PC-3 (cell line): ENCODE data around the gene EPHB3. TPM values are rescaled to one million over a fixed set of nuclear protein-coding genes. Genes with fewer than 3 reads are reported as not detected.

Source experiments
- ATAC-seq: fragments of 200-7000 bp; cut with Tn5 transposase; 2 replicates; pipeline ENCODE4 v1.9.1; 2020; ENCODE audit warnings: mild to moderate bottlenecking, moderate library complexity
- BruUV-seq: library from RNA; stranded (reverse); fragments of 400-500 nt; replicated peaks from 2 replicates; lab custom pipeline; 2021; lab: Mats Ljungman, UMichigan
- CTCF ChIA-PET: fragments of 300-600 bp; sonication (Branson Sonifier 250); formaldehyde crosslinking; loops from one replicate; lab custom pipeline; 2022; ENCODE audit warnings: antibody characterized with exemption; lab: Charles Lee
- POLR2A ChIA-PET: fragments of 300-600 bp; sonication (Branson Sonifier 250); formaldehyde crosslinking; loops from one replicate; lab custom pipeline; 2022; ENCODE audit warnings: antibody characterized with exemption; ENCODE audit not compliant: unreplicated experiment; lab: Charles Lee
- DNase-seq: peaks from one replicate; pipeline ENCODE4 v3.0.0-alpha.2; 2015
- H2AFZ ChIP-seq: fragments of 300-600 bp; sonication (generic); 2 replicates; pipeline ENCODE4 v1.6.0; 2016; ENCODE audit warnings: antibody characterized with exemption, low read length
- H3F3A ChIP-seq: fragments of 300-600 bp; sonication (generic); one replicate; pipeline ENCODE4 v1.6.0; 2017; ENCODE audit warnings: antibody characterized with exemption, low read length, control low read depth, mild to moderate bottlenecking; ENCODE audit not compliant: unreplicated experiment
- H3K27ac ChIP-seq: fragments of 300-600 bp; sonication (generic); 2 replicates; pipeline ENCODE4 v1.5.1; 2016; ENCODE audit warnings: mild to moderate bottlenecking, low read length
- H3K27me3 ChIP-seq: fragments of 300-600 bp; sonication (generic); 2 replicates; pipeline ENCODE4 v1.6.1; 2016; ENCODE audit warnings: low read length, mixed read lengths
- H3K36me3 ChIP-seq: fragments of 300-600 bp; sonication (generic); 2 replicates; pipeline ENCODE4 v1.6.1; 2016; ENCODE audit warnings: low read depth, mixed run types, low read length, mixed read lengths
- H3K4me1 ChIP-seq: fragments of 300-600 bp; sonication (generic); 2 replicates; pipeline ENCODE4 v1.5.1; 2016; ENCODE audit warnings: low read length; ENCODE audit not compliant: insufficient read depth
- H3K4me2 ChIP-seq: fragments of 300-600 bp; sonication (generic); 2 replicates; pipeline ENCODE4 v1.6.0; 2016; ENCODE audit warnings: low read length
- H3K4me3 ChIP-seq: fragments of 300-600 bp; sonication (generic); 2 replicates; pipeline ENCODE4 v1.5.1; 2016; ENCODE audit warnings: mild to moderate bottlenecking, low read length, mixed read lengths
- H3K79me2 ChIP-seq: fragments of 300-600 bp; sonication (generic); 2 replicates; pipeline ENCODE4 v1.6.1; 2017; ENCODE audit warnings: low read length, mixed read lengths
- H3K9ac ChIP-seq: fragments of 300-600 bp; sonication (generic); 2 replicates; pipeline ENCODE4 v1.6.0; 2016; ENCODE audit warnings: mild to moderate bottlenecking, low read length
- H3K9me2 ChIP-seq: fragments of 300-600 bp; sonication (generic); replicated peaks from 2 replicates; pipeline ENCODE4 v1.6.1; 2016; ENCODE audit warnings: mixed run types, low read length, mixed read lengths
- H3K9me3 ChIP-seq: fragments of 300-600 bp; sonication (generic); 2 replicates; pipeline ENCODE4 v1.6.1; 2016; ENCODE audit warnings: low read length, mixed read lengths
- H4K20me1 ChIP-seq: fragments of 300-600 bp; sonication (generic); 2 replicates; pipeline ENCODE4 v1.6.1; 2016; ENCODE audit warnings: low read length, mixed read lengths
- EZH2 ChIP-seq: fragments of 300-600 bp; sonication (generic); IDR thresholded peaks from one replicate; pipeline ENCODE4 v1.6.1; 2017; ENCODE audit warnings: antibody characterized with exemption, mild to moderate bottlenecking, low read length; ENCODE audit not compliant: unreplicated experiment
- EZH2phosphoT487 ChIP-seq: fragments of 300-600 bp; sonication (generic); IDR thresholded peaks from 2 replicates; pipeline ENCODE4 v1.6.1; 2018; ENCODE audit warnings: mild to moderate bottlenecking, antibody characterized with exemption, low read length, borderline replicate concordance
- intact Hi-C: fragments of 100-400 bp; cut with micrococcal nuclease; formaldehyde crosslinking; loops from 2 replicates; pipeline ENCODE4 v1.9.0; 2023
- total RNA-seq: library from RNA; depleted of rRNA; stranded (reverse); fragments of >200 nt; gene quantifications from 2 replicates; pipeline ENCODE4 v1.2.3, GENCODE V29; 2014
- TF ChIP-seq, protein P1 (sequence below): fragments of 300-600 bp; sonication (generic); conservative IDR thresholded peaks from 2 replicates; pipeline ENCODE4 v1.5.1; 2017; ENCODE audit warnings: antibody characterized with exemption, low read depth, mild to moderate bottlenecking, low read length

Gene EPHB3
- total RNA-seq, 1 experiment from 2014 or later = 18.2 TPM

GRCh38 chr3:184566441-184567414 lies 5.1 kb downstream of the EPHB3 start:
- no peak for TF ChIP-seq EZH2
- TF ChIP-seq EZH2phosphoT487 = no peak
- TF ChIP-seq, protein P1, sequence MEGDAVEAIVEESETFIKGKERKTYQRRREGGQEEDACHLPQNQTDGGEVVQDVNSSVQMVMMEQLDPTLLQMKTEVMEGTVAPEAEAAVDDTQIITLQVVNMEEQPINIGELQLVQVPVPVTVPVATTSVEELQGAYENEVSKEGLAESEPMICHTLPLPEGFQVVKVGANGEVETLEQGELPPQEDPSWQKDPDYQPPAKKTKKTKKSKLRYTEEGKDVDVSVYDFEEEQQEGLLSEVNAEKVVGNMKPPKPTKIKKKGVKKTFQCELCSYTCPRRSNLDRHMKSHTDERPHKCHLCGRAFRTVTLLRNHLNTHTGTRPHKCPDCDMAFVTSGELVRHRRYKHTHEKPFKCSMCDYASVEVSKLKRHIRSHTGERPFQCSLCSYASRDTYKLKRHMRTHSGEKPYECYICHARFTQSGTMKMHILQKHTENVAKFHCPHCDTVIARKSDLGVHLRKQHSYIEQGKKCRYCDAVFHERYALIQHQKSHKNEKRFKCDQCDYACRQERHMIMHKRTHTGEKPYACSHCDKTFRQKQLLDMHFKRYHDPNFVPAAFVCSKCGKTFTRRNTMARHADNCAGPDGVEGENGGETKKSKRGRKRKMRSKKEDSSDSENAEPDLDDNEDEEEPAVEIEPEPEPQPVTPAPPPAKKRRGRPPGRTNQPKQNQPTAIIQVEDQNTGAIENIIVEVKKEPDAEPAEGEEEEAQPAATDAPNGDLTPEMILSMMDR = no peak
- CTCF ChIA-PET = interaction anchor here (0.5 kb wide), 1 partner anchor 309 kb away, joined by 3 read pairs; no protein-coding TSS in a partner anchor
- H2AFZ ChIP-seq = no peak overlapping the region
- intact Hi-C loops = no loop called here
- peaks cover 76% of the 10 kb centered on the region for H3K79me2 ChIP-seq
- no peaks in the 10 kb centered on the region for H3F3A ChIP-seq
- H3K9ac ChIP-seq = peak overlapping the region; percentile 41
- H3K4me3 ChIP-seq = peak overlapping the region; percentile 22; the same call in 1 of the 2 replicates
- peak; percentile 10 for ATAC-seq
- no peaks in the 10 kb centered on the region for H3K9me3 ChIP-seq
- BruUV-seq = no TSS peak
- H4K20me1 ChIP-seq = peaks cover 19% of the 10 kb centered on the region; the same call in 1 of the 2 replicates
- no peaks in the 10 kb centered on the region for H3K9me2 ChIP-seq
- H3K4me1 ChIP-seq = peaks cover 62% of the 10 kb centered on the region
- POLR2A ChIA-PET = interaction anchor here (0.5 kb wide), 1 partner anchor 198 kb away, joined by 3 read pairs; no protein-coding TSS in a partner anchor
- peak; percentile 67 for DNase-seq
- peak overlapping the region; percentile 52 for H3K27ac ChIP-seq
- H3K36me3 ChIP-seq = no peaks in the 10 kb centered on the region
- H3K27me3 ChIP-seq = no peaks in the 10 kb centered on the region
- H3K4me2 ChIP-seq = peak overlapping the region; percentile 88

GRCh38 chr3:184567946-184568559 lies 6.5 kb downstream of the EPHB3 start:
- Histone ChIP-seq H3K9me3 (no peaks in the 10 kb centered on the region), H3K4me1 (peaks cover 60% of the 10 kb centered on the region), H3K79me2 (peaks cover 67% of the 10 kb centered on the region), H2AFZ (no peak overlapping the region), H3K9me2 (no peaks in the 10 kb centered on the region), H4K20me1 (peaks cover 18% of the 10 kb centered on the region; the same call in 1 of the 2 replicates), H3K9ac (peak overlapping the region; percentile 47), H3K4me3 (peak overlapping the region; percentile 75), H3K4me2 (peak overlapping the region; percentile 90), H3F3A (no peaks in the 10 kb centered on the region), H3K27me3 (no peaks in the 10 kb centered on the region), H3K27ac (no peak overlapping the region), H3K36me3 (no peaks in the 10 kb centered on the region)
- ChIA-PET POLR2A (no interaction called here), CTCF (no interaction called here)
- TF ChIP-seq EZH2 (no peak), EZH2phosphoT487 (no peak)
- TF ChIP-seq, protein P1 = no peak
- intact Hi-C loops = no loop called here
- no TSS peak for BruUV-seq
- no peak for ATAC-seq
- no peak for DNase-seq
